Mucosa of stomach (tissue), 1 donor: Measurements from ENCODE around the gene KCNJ5.

ENCODE experiments used
- H3K27me3 ChIP-seq: one replicate; pipeline ENCODE4 v1.7.0; 2013; ENCODE audit warnings: mild to moderate bottlenecking, low read length; ENCODE audit not compliant: control insufficient read depth, insufficient read depth
- H3K36me3 ChIP-seq: one replicate; pipeline ENCODE4 v1.7.0; 2013; ENCODE audit warnings: low read length; ENCODE audit not compliant: control insufficient read depth, insufficient read depth
- H3K4me1 ChIP-seq: one replicate; pipeline ENCODE4 v1.7.0; 2013; ENCODE audit warnings: mild to moderate bottlenecking, low read length; ENCODE audit not compliant: control insufficient read depth, insufficient read depth
- H3K4me3 ChIP-seq: one replicate; pipeline ENCODE4 v1.7.0; 2013; ENCODE audit warnings: low read length
- H3K9ac ChIP-seq: one replicate; pipeline ENCODE4 v1.7.0; 2013; ENCODE audit warnings: mild to moderate bottlenecking, low read length, moderate library complexity
- H3K9me3 ChIP-seq: one replicate; pipeline ENCODE4 v1.7.0; 2013; ENCODE audit warnings: mild to moderate bottlenecking, low read length, moderate library complexity; ENCODE audit not compliant: control insufficient read depth
- donor health status: Pancreatic carcinoma.

Gene KCNJ5

GRCh38 chr11:128924104-128924503 lies 32.9 kb downstream of the KCNJ5 start:
- Histone ChIP-seq H3K36me3 (no peaks in the 10 kb centered on the region), H3K9ac (no peak overlapping the region), H3K4me1 (no peaks in the 10 kb centered on the region), H3K9me3 (no peaks in the 10 kb centered on the region), H3K27me3 (peaks cover 7% of the 10 kb centered on the region), H3K4me3 (no peak overlapping the region)

- H3K9me3 ChIP-seq = no peaks in the 10 kb centered on the region
- no peak overlapping the region for H3K4me3 ChIP-seq
- H3K9ac ChIP-seq = no peak overlapping the region
- no peaks in the 10 kb centered on the region for H3K4me1 ChIP-seq
- peaks cover 5% of the 10 kb centered on the region for H3K27me3 ChIP-seq
- H3K36me3 ChIP-seq = no peaks in the 10 kb centered on the region
Observed at GRCh38 chr11:128924510-128925249, 33.5 kb downstream of the KCNJ5 start.

GRCh38 chr11:128925250-128925600 lies 34.1 kb downstream of the KCNJ5 start:
- Histone ChIP-seq H3K36me3 (no peaks in the 10 kb centered on the region), H3K9ac (no peak overlapping the region), H3K4me1 (no peaks in the 10 kb centered on the region)

GRCh38 chr11:128926000-128926399 lies 34.8 kb downstream of the KCNJ5 start:
- H3K4me1 ChIP-seq = no peaks in the 10 kb centered on the region

More at GRCh38 chr11:128925250-128925600, 34.1 kb downstream of the KCNJ5 start:
- no peak overlapping the region for H3K4me3 ChIP-seq
- no peaks in the 10 kb centered on the region for H3K9me3 ChIP-seq
- peaks cover 7% of the 10 kb centered on the region for H3K27me3 ChIP-seq

GRCh38 chr11:128926437-128927107 lies 35.4 kb downstream of the KCNJ5 start:
- Histone ChIP-seq H3K9me3 (no peaks in the 10 kb centered on the region), H3K4me1 (no peaks in the 10 kb centered on the region), H3K4me3 (no peak overlapping the region), H3K36me3 (no peaks in the 10 kb centered on the region), H3K9ac (no peak overlapping the region), H3K27me3 (peaks cover 2% of the 10 kb centered on the region)

More at GRCh38 chr11:128926000-128926399, 34.8 kb downstream of the KCNJ5 start:
- Histone ChIP-seq H3K9me3 (no peaks in the 10 kb centered on the region), H3K36me3 (no peaks in the 10 kb centered on the region), H3K27me3 (peaks cover 2% of the 10 kb centered on the region), H3K4me3 (no peak overlapping the region), H3K9ac (no peak overlapping the region)

GRCh38 chr11:128927108-128927461 lies 35.9 kb downstream of the KCNJ5 start:
- Histone ChIP-seq H3K9ac (no peak overlapping the region), H3K4me3 (no peak overlapping the region), H3K36me3 (no peaks in the 10 kb centered on the region), H3K27me3 (peaks cover 2% of the 10 kb centered on the region), H3K4me1 (no peaks in the 10 kb centered on the region), H3K9me3 (no peaks in the 10 kb centered on the region)

GRCh38 chr11:128927683-128928336 lies 36.7 kb downstream of the KCNJ5 start:
- Histone ChIP-seq H3K4me3 (no peak overlapping the region), H3K36me3 (no peaks in the 10 kb centered on the region), H3K9ac (no peak overlapping the region)

GRCh38 chr11:128928400-128928799 lies 37.2 kb downstream of the KCNJ5 start:
- Histone ChIP-seq H3K36me3 (no peaks in the 10 kb centered on the region), H3K4me1 (no peaks in the 10 kb centered on the region), H3K4me3 (no peak overlapping the region), H3K9me3 (no peaks in the 10 kb centered on the region), H3K27me3 (peaks cover 2% of the 10 kb centered on the region), H3K9ac (no peak overlapping the region)

More at GRCh38 chr11:128927683-128928336, 36.7 kb downstream of the KCNJ5 start:
- Histone ChIP-seq H3K27me3 (peaks cover 2% of the 10 kb centered on the region), H3K4me1 (no peaks in the 10 kb centered on the region), H3K9me3 (no peaks in the 10 kb centered on the region)

GRCh38 chr11:128929468-128929867 lies 38.3 kb downstream of the KCNJ5 start:
- Histone ChIP-seq H3K36me3 (no peaks in the 10 kb centered on the region), H3K4me3 (no peak overlapping the region), H3K27me3 (peaks cover 2% of the 10 kb centered on the region), H3K9me3 (no peaks in the 10 kb centered on the region), H3K4me1 (no peaks in the 10 kb centered on the region), H3K9ac (no peak overlapping the region)

GRCh38 chr11:128929991-128930390 lies 38.8 kb downstream of the KCNJ5 start:
- no peak overlapping the region for H3K9ac ChIP-seq
- no peaks in the 10 kb centered on the region for H3K9me3 ChIP-seq
- no peaks in the 10 kb centered on the region for H3K4me1 ChIP-seq
- no peak overlapping the region for H3K4me3 ChIP-seq
- no peaks in the 10 kb centered on the region for H3K36me3 ChIP-seq
- peaks cover 2% of the 10 kb centered on the region for H3K27me3 ChIP-seq

GRCh38 chr11:128931066-128931465 lies 39.9 kb downstream of the KCNJ5 start:
- Histone ChIP-seq H3K4me3 (no peak overlapping the region), H3K9me3 (no peaks in the 10 kb centered on the region), H3K36me3 (no peaks in the 10 kb centered on the region), H3K9ac (no peak overlapping the region), H3K27me3 (peaks cover 2% of the 10 kb centered on the region), H3K4me1 (no peaks in the 10 kb centered on the region)

GRCh38 chr11:128931668-128932067 lies 40.5 kb downstream of the KCNJ5 start:
- H3K4me1 ChIP-seq = no peaks in the 10 kb centered on the region
- H3K4me3 ChIP-seq = no peak overlapping the region
- no peaks in the 10 kb centered on the region for H3K9me3 ChIP-seq
- H3K36me3 ChIP-seq = no peaks in the 10 kb centered on the region
- H3K9ac ChIP-seq = no peak overlapping the region
- H3K27me3 ChIP-seq = peaks cover 2% of the 10 kb centered on the region
